Measurements from ENCODE around the gene SDCBP2. TPM values are rescaled to one million over a fixed set of nuclear protein-coding genes. Genes with fewer than 3 reads are reported as not detected.

The SDCBP2 gene
- 100 to 1,000 TPM; 137 to 147 TPM for polyA plus RNA-seq

GRCh38 chr20:1328680-1329330 lies at the start of gene SDCBP2:
TSS of gene SDCBP2 (minus strand) at chr20:1329139. CDS start at chr20:1320416, 8,723 bp downstream.
- Histone ChIP-seq H3K9me3 (ENCODE audit: control insufficient read depth in 2 of 2, insufficient read depth in 1 of 2, low read depth in 1 of 2, low read length in 1 of 2) (no peaks in the 10 kb centered on the region), H3K27ac (ENCODE audit: low read depth in 2 of 2, low read length in 1 of 2) (peak within 1 kb of the TSS; percentile 95 to 97), H3K27me3 (ENCODE audit: control insufficient read depth in 1 of 2, insufficient read depth in 2 of 2, low read length in 2 of 2) (no peaks in the 10 kb centered on the region), H3K36me3 (ENCODE audit: control insufficient read depth in 2 of 2, insufficient read depth in 2 of 2, low read length in 1 of 2) (no peaks in the 10 kb centered on the region), H3K4me1 (ENCODE audit: control insufficient read depth in 2 of 2, insufficient read depth in 2 of 2, low read length in 1 of 2) (peaks cover 9 to 36% of the 10 kb centered on the region in 2 donors), H3K4me3 (ENCODE audit: low read depth in 1 of 2, low read length in 2 of 2) (peak within 1 kb of the TSS; percentile 46 to 92)
- 52 to 54% methylated on average over 8 of the region's 8 CpGs for WGBS, 2 donors

- no peaks in the 10 kb centered on the region for H3K27me3 ChIP-seq (ENCODE audit: control insufficient read depth in 1 of 2, insufficient read depth in 2 of 2, low read length in 2 of 2)
- H3K4me3 ChIP-seq (ENCODE audit: low read depth in 1 of 2, low read length in 2 of 2): no peak overlapping the region
- H3K9me3 ChIP-seq (ENCODE audit: control insufficient read depth in 2 of 2, insufficient read depth in 1 of 2, low read depth in 1 of 2, low read length in 1 of 2): no peaks in the 10 kb centered on the region
- WGBS, 2 donors: 80 to 87% methylated on average over 6 of the region's 6 CpGs
- peaks cover 0 to 3% of the 10 kb centered on the region in 2 donors for H3K36me3 ChIP-seq (ENCODE audit: control insufficient read depth in 2 of 2, insufficient read depth in 2 of 2, low read length in 1 of 2)
- H3K27ac ChIP-seq (ENCODE audit: low read depth in 2 of 2, low read length in 1 of 2): no peak overlapping the region
- H3K4me1 ChIP-seq (ENCODE audit: control insufficient read depth in 2 of 2, insufficient read depth in 2 of 2, low read length in 1 of 2): peaks cover 2 to 13% of the 10 kb centered on the region in 2 donors
Observed at GRCh38 chr20:1378735-1379125, 49.8 kb upstream of the SDCBP2 start.

- H3K9me3 ChIP-seq (ENCODE audit: control insufficient read depth in 2 of 2, insufficient read depth in 1 of 2, low read depth in 1 of 2, low read length in 1 of 2): no peaks in the 10 kb centered on the region
- H3K27ac ChIP-seq (ENCODE audit: low read depth in 2 of 2, low read length in 1 of 2): no peak overlapping the region
- H3K36me3 ChIP-seq (ENCODE audit: control insufficient read depth in 2 of 2, insufficient read depth in 2 of 2, low read length in 1 of 2): peaks cover 3% of the 10 kb centered on the region in 2 donors
- 57 to 68% methylated on average over 6 of the region's 6 CpGs for WGBS, 2 donors
- no peak overlapping the region for H3K4me3 ChIP-seq (ENCODE audit: low read depth in 1 of 2, low read length in 2 of 2)
- no peaks in the 10 kb centered on the region for H3K27me3 ChIP-seq (ENCODE audit: control insufficient read depth in 1 of 2, insufficient read depth in 2 of 2, low read length in 2 of 2)
- H3K4me1 ChIP-seq (ENCODE audit: control insufficient read depth in 2 of 2, insufficient read depth in 2 of 2, low read length in 1 of 2): peaks cover 2 to 13% of the 10 kb centered on the region in 2 donors
Observed at GRCh38 chr20:1377984-1378734, 49.2 kb upstream of the SDCBP2 start.

- WGBS, 2 donors: 70 to 71% methylated on average over 5 of the region's 5 CpGs
- Histone ChIP-seq H3K27ac (ENCODE audit: low read depth in 2 of 2, low read length in 1 of 2) (no peak overlapping the region), H3K27me3 (ENCODE audit: control insufficient read depth in 1 of 2, insufficient read depth in 2 of 2, low read length in 2 of 2) (no peaks in the 10 kb centered on the region), H3K4me3 (ENCODE audit: low read depth in 1 of 2, low read length in 2 of 2) (no peak overlapping the region), H3K9me3 (ENCODE audit: control insufficient read depth in 2 of 2, insufficient read depth in 1 of 2, low read depth in 1 of 2, low read length in 1 of 2) (no peaks in the 10 kb centered on the region), H3K36me3 (ENCODE audit: control insufficient read depth in 2 of 2, insufficient read depth in 2 of 2, low read length in 1 of 2) (peaks cover 3% of the 10 kb centered on the region in 2 donors), H3K4me1 (ENCODE audit: control insufficient read depth in 2 of 2, insufficient read depth in 2 of 2, low read length in 1 of 2) (peaks cover 2 to 8% of the 10 kb centered on the region in 2 donors)
Observed at GRCh38 chr20:1377341-1377871, 48.5 kb upstream of the SDCBP2 start.

- H3K27me3 ChIP-seq (ENCODE audit: control insufficient read depth in 1 of 2, insufficient read depth in 2 of 2, low read length in 2 of 2): no peaks in the 10 kb centered on the region
- no peaks in the 10 kb centered on the region for H3K9me3 ChIP-seq (ENCODE audit: control insufficient read depth in 2 of 2, insufficient read depth in 1 of 2, low read depth in 1 of 2, low read length in 1 of 2)
- peaks cover 2 to 6% of the 10 kb centered on the region in 2 donors for H3K4me1 ChIP-seq (ENCODE audit: control insufficient read depth in 2 of 2, insufficient read depth in 2 of 2, low read length in 1 of 2)
- H3K4me3 ChIP-seq (ENCODE audit: low read depth in 1 of 2, low read length in 2 of 2): no peak overlapping the region
- no peak overlapping the region for H3K27ac ChIP-seq (ENCODE audit: low read depth in 2 of 2, low read length in 1 of 2)
- WGBS, 2 donors: 49 to 55% methylated on average over 7 of the region's 7 CpGs
- H3K36me3 ChIP-seq (ENCODE audit: control insufficient read depth in 2 of 2, insufficient read depth in 2 of 2, low read length in 1 of 2): peaks cover 3 to 5% of the 10 kb centered on the region in 2 donors
Observed at GRCh38 chr20:1376408-1377270, 47.7 kb upstream of the SDCBP2 start.

GRCh38 chr20:1376007-1376406 lies 47.1 kb upstream of the SDCBP2 start:
- 80% methylated on average over 1 of the region's 1 CpG for WGBS, 2 donors

GRCh38 chr20:1375515-1375914 lies 46.6 kb upstream of the SDCBP2 start:
- Histone ChIP-seq H3K4me3 (ENCODE audit: low read depth in 1 of 2, low read length in 2 of 2) (no peak overlapping the region), H3K27me3 (ENCODE audit: control insufficient read depth in 1 of 2, insufficient read depth in 2 of 2, low read length in 2 of 2) (no peaks in the 10 kb centered on the region), H3K4me1 (ENCODE audit: control insufficient read depth in 2 of 2, insufficient read depth in 2 of 2, low read length in 1 of 2) (peaks cover 2 to 6% of the 10 kb centered on the region in 2 donors), H3K9me3 (ENCODE audit: control insufficient read depth in 2 of 2, insufficient read depth in 1 of 2, low read depth in 1 of 2, low read length in 1 of 2) (no peaks in the 10 kb centered on the region), H3K27ac (ENCODE audit: low read depth in 2 of 2, low read length in 1 of 2) (no peak overlapping the region), H3K36me3 (ENCODE audit: control insufficient read depth in 2 of 2, insufficient read depth in 2 of 2, low read length in 1 of 2) (peaks cover 6 to 7% of the 10 kb centered on the region in 2 donors)
- 66 to 70% methylated on average over 8 of the region's 8 CpGs for WGBS, 2 donors

More at GRCh38 chr20:1376007-1376406, 47.1 kb upstream of the SDCBP2 start:
- Histone ChIP-seq H3K4me1 (ENCODE audit: control insufficient read depth in 2 of 2, insufficient read depth in 2 of 2, low read length in 1 of 2) (peaks cover 2 to 6% of the 10 kb centered on the region in 2 donors), H3K27ac (ENCODE audit: low read depth in 2 of 2, low read length in 1 of 2) (no peak overlapping the region), H3K4me3 (ENCODE audit: low read depth in 1 of 2, low read length in 2 of 2) (no peak overlapping the region), H3K9me3 (ENCODE audit: control insufficient read depth in 2 of 2, insufficient read depth in 1 of 2, low read depth in 1 of 2, low read length in 1 of 2) (no peaks in the 10 kb centered on the region), H3K36me3 (ENCODE audit: control insufficient read depth in 2 of 2, insufficient read depth in 2 of 2, low read length in 1 of 2) (peaks cover 3 to 7% of the 10 kb centered on the region in 2 donors), H3K27me3 (ENCODE audit: control insufficient read depth in 1 of 2, insufficient read depth in 2 of 2, low read length in 2 of 2) (no peaks in the 10 kb centered on the region)

- Histone ChIP-seq H3K4me1 (ENCODE audit: control insufficient read depth in 2 of 2, insufficient read depth in 2 of 2, low read length in 1 of 2) (peaks cover 2 to 7% of the 10 kb centered on the region in 2 donors), H3K9me3 (ENCODE audit: control insufficient read depth in 2 of 2, insufficient read depth in 1 of 2, low read depth in 1 of 2, low read length in 1 of 2) (no peaks in the 10 kb centered on the region), H3K4me3 (ENCODE audit: low read depth in 1 of 2, low read length in 2 of 2) (no peak overlapping the region), H3K27ac (ENCODE audit: low read depth in 2 of 2, low read length in 1 of 2) (no peak overlapping the region), H3K27me3 (ENCODE audit: control insufficient read depth in 1 of 2, insufficient read depth in 2 of 2, low read length in 2 of 2) (no peaks in the 10 kb centered on the region), H3K36me3 (ENCODE audit: control insufficient read depth in 2 of 2, insufficient read depth in 2 of 2, low read length in 1 of 2) (peaks cover 7 to 11% of the 10 kb centered on the region in 2 donors)
- WGBS, 2 donors: 61 to 76% methylated on average over 2 of the region's 2 CpGs
Observed at GRCh38 chr20:1374246-1374645, 45.3 kb upstream of the SDCBP2 start.

GRCh38 chr20:1373614-1374013 lies 44.7 kb upstream of the SDCBP2 start:
- H3K27me3 ChIP-seq (ENCODE audit: control insufficient read depth in 1 of 2, insufficient read depth in 2 of 2, low read length in 2 of 2): no peaks in the 10 kb centered on the region
- WGBS, 2 donors: 62 to 90% methylated on average over 4 of the region's 4 CpGs
- H3K27ac ChIP-seq (ENCODE audit: low read depth in 2 of 2, low read length in 1 of 2): no peak overlapping the region
- H3K36me3 ChIP-seq (ENCODE audit: control insufficient read depth in 2 of 2, insufficient read depth in 2 of 2, low read length in 1 of 2): peaks cover 7 to 12% of the 10 kb centered on the region in 2 donors
- no peak overlapping the region for H3K4me3 ChIP-seq (ENCODE audit: low read depth in 1 of 2, low read length in 2 of 2)
- no peaks in the 10 kb centered on the region for H3K9me3 ChIP-seq (ENCODE audit: control insufficient read depth in 2 of 2, insufficient read depth in 1 of 2, low read depth in 1 of 2, low read length in 1 of 2)
- H3K4me1 ChIP-seq (ENCODE audit: control insufficient read depth in 2 of 2, insufficient read depth in 2 of 2, low read length in 1 of 2): peaks cover 0 to 5% of the 10 kb centered on the region in 2 donors

All from esophagus (tissue), 2 donors.